ENCODE measurements around the gene MRPL43. TPM values are rescaled to one million over a fixed set of nuclear protein-coding genes. Genes with fewer than 3 reads are reported as not detected.
A peak's percentile ranks its signal among the peaks of the same experiment; 100 is the strongest.

Gene MRPL43
- total and polyA plus RNA-seq, 9 of the 15 experiments (the other 6 are each of a cell fraction or from before 2014, with no cell fraction given) = 15.1 to 63.7 (median 37.2) TPM

DNA sequence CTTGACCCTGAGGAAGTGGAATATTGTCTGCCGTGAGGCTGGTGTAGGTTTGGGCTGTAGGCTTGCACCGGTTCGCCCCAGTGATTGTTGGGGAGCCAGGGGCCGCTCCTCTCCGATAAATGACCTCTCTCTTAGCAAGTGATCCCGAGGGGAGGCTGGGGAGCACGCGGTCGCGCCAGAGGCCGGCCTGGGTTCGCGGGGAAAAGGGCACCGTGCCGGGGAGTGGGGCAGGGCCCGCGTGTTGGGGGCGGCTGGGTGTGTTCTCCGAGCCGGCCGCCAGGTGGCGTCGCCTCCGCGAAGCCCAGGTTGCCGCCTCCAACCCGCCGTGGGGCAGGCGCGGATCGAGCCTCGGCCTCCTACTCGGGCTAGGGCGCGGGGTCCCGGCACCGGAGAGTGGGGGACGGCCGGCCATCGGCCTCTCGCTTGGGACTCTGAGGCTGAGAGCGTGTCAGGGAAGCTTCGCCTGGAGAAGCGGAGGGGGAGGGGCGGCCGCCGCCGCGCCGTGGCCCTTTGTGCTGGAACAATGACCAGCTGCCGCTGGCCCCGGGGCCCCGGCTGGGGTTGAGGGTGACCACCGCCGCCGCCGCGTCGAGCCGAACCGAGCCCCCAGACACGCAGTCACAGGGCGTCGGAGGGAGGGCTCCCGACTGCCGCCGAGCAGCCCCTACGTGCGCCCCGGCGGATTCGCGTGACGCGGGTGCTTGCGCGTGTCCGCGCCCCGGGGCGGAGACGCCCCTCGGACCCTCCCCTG is 11.9 kb upstream of the MRPL43 start (continued):
- TF ChIP-seq, protein P1, sequence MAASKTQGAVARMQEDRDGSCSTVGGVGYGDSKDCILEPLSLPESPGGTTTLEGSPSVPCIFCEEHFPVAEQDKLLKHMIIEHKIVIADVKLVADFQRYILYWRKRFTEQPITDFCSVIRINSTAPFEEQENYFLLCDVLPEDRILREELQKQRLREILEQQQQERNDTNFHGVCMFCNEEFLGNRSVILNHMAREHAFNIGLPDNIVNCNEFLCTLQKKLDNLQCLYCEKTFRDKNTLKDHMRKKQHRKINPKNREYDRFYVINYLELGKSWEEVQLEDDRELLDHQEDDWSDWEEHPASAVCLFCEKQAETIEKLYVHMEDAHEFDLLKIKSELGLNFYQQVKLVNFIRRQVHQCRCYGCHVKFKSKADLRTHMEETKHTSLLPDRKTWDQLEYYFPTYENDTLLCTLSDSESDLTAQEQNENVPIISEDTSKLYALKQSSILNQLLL (CRISPR knock-in tag; IDR thresholded peaks at IDR 0.05; ENCODE audit: borderline replicate concordance) = no peak
- TF ChIP-seq ZNF324 (CRISPR knock-in tag; IDR thresholded peaks at IDR 0.05) = 0 out of 2 replicates have a peak, but pooled peaks have one; percentile 22
- TF ChIP-seq ZNF696 (CRISPR knock-in tag; conservative IDR thresholded peaks at IDR 0.05) = no peak
- TF ChIP-seq ZNF431 (CRISPR knock-in tag; IDR thresholded peaks at IDR 0.05) = no peak
- TF ChIP-seq, protein P2, sequence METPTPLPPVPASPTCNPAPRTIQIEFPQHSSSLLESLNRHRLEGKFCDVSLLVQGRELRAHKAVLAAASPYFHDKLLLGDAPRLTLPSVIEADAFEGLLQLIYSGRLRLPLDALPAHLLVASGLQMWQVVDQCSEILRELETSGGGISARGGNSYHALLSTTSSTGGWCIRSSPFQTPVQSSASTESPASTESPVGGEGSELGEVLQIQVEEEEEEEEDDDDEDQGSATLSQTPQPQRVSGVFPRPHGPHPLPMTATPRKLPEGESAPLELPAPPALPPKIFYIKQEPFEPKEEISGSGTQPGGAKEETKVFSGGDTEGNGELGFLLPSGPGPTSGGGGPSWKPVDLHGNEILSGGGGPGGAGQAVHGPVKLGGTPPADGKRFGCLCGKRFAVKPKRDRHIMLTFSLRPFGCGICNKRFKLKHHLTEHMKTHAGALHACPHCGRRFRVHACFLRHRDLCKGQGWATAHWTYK (CRISPR knock-in tag; IDR thresholded peaks at IDR 0.05) = peak; percentile 48; the same call in 1 of the 2 replicates
- TF ChIP-seq, protein P3, sequence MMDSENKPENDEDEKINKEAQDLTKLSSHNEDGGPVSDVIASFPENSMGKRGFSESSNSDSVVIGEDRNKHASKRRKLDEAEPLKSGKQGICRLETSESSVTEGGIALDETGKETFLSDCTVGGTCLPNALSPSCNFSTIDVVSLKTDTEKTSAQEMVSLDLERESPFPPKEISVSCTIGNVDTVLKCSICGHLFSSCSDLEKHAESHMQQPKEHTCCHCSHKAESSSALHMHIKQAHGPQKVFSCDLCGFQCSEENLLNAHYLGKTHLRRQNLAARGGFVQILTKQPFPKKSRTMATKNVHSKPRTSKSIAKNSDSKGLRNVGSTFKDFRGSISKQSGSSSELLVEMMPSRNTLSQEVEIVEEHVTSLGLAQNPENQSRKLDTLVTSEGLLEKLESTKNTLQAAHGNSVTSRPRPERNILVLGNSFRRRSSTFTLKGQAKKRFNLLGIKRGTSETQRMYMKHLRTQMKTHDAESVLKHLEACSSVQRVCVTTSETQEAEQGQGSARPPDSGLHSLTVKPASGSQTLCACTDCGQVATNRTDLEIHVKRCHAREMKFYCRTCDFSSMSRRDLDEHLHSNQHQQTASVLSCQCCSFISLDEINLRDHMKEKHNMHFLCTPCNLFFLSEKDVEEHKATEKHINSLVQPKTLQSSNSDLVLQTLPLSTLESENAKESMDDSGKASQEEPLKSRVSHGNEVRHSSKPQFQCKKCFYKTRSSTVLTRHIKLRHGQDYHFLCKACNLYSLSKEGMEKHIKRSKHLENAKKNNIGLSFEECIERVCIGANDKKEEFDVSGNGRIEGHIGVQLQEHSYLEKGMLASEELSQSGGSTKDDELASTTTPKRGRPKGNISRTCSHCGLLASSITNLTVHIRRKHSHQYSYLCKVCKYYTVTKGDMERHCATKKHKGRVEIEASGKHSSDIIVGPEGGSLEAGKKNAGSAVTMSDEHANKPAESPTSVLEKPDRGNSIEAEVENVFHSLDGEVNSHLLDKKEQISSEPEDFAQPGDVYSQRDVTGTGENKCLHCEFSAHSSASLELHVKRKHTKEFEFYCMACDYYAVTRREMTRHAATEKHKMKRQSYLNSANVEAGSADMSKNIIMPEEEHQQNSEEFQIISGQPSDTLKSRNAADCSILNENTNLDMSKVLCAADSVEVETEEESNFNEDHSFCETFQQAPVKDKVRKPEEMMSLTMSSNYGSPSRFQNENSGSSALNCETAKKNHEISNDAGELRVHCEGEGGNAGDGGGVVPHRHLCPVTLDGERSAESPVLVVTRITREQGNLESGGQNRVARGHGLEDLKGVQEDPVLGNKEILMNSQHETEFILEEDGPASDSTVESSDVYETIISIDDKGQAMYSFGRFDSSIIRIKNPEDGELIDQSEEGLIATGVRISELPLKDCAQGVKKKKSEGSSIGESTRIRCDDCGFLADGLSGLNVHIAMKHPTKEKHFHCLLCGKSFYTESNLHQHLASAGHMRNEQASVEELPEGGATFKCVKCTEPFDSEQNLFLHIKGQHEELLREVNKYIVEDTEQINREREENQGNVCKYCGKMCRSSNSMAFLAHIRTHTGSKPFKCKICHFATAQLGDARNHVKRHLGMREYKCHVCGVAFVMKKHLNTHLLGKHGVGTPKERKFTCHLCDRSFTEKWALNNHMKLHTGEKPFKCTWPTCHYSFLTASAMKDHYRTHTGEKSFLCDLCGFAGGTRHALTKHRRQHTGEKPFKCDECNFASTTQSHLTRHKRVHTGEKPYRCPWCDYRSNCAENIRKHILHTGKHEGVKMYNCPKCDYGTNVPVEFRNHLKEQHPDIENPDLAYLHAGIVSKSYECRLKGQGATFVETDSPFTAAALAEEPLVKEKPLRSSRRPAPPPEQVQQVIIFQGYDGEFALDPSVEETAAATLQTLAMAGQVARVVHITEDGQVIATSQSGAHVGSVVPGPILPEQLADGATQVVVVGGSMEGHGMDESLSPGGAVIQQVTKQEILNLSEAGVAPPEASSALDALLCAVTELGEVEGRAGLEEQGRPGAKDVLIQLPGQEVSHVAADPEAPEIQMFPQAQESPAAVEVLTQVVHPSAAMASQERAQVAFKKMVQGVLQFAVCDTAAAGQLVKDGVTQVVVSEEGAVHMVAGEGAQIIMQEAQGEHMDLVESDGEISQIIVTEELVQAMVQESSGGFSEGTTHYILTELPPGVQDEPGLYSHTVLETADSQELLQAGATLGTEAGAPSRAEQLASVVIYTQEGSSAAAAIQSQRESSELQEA (IDR thresholded peaks at IDR 0.05; ENCODE audit: low read depth) = no peak
- no peak for TF ChIP-seq PPARD (CRISPR knock-in tag; IDR thresholded peaks at IDR 0.05)
- TF ChIP-seq, protein P4, sequence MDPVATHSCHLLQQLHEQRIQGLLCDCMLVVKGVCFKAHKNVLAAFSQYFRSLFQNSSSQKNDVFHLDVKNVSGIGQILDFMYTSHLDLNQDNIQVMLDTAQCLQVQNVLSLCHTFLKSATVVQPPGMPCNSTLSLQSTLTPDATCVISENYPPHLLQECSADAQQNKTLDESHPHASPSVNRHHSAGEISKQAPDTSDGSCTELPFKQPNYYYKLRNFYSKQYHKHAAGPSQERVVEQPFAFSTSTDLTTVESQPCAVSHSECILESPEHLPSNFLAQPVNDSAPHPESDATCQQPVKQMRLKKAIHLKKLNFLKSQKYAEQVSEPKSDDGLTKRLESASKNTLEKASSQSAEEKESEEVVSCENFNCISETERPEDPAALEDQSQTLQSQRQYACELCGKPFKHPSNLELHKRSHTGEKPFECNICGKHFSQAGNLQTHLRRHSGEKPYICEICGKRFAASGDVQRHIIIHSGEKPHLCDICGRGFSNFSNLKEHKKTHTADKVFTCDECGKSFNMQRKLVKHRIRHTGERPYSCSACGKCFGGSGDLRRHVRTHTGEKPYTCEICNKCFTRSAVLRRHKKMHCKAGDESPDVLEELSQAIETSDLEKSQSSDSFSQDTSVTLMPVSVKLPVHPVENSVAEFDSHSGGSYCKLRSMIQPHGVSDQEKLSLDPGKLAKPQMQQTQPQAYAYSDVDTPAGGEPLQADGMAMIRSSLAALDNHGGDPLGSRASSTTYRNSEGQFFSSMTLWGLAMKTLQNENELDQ (CRISPR knock-in tag; IDR thresholded peaks at IDR 0.05; ENCODE audit: borderline replicate concordance) = no peak
- no peak for TF ChIP-seq TRIM24 (IDR thresholded peaks at IDR 0.05)
- TF ChIP-seq, protein P5, sequence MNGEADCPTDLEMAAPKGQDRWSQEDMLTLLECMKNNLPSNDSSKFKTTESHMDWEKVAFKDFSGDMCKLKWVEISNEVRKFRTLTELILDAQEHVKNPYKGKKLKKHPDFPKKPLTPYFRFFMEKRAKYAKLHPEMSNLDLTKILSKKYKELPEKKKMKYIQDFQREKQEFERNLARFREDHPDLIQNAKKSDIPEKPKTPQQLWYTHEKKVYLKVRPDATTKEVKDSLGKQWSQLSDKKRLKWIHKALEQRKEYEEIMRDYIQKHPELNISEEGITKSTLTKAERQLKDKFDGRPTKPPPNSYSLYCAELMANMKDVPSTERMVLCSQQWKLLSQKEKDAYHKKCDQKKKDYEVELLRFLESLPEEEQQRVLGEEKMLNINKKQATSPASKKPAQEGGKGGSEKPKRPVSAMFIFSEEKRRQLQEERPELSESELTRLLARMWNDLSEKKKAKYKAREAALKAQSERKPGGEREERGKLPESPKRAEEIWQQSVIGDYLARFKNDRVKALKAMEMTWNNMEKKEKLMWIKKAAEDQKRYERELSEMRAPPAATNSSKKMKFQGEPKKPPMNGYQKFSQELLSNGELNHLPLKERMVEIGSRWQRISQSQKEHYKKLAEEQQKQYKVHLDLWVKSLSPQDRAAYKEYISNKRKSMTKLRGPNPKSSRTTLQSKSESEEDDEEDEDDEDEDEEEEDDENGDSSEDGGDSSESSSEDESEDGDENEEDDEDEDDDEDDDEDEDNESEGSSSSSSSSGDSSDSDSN (IDR thresholded peaks at IDR 0.05; ENCODE audit: borderline replicate concordance in 1 of 2, low read depth in 2 of 2, low read length in 2 of 2) = peak; percentile 34 to 78; a peak in 1 of 4 replicates
